GM19395 (cell line): ENCODE results near the gene ACSS3.

Experiments
- ATAC-seq: cut with Tn5 transposase; IDR thresholded peaks from one replicate; pipeline ENCODE4 v1.9.1; 2021; ENCODE audit warnings: mild to moderate bottlenecking, moderate library complexity; ENCODE audit not compliant: unreplicated experiment

ACSS3 gene

GRCh38 chr12:81216739-81217138, 138.9 kb downstream of the ACSS3 start:
- ATAC-seq = no peak

- ATAC-seq = no peak
These were observed 143.8 kb downstream of the ACSS3 start for GRCh38 chr12:81221681-81222080.

- ATAC-seq = no peak
These were observed 145.1 kb downstream of the ACSS3 start for GRCh38 chr12:81222846-81223592.

GRCh38 chr12:81224626-81225025, 146.7 kb downstream of the ACSS3 start:
- no peak for ATAC-seq

GRCh38 chr12:81229759-81230158, 151.9 kb downstream of the ACSS3 start:
- no peak for ATAC-seq

GRCh38 chr12:81231574-81232368, 153.9 kb downstream of the ACSS3 start:
- ATAC-seq = no peak

GRCh38 chr12:81245458-81245857, 167.6 kb downstream of the ACSS3 start:
- no peak for ATAC-seq

- ATAC-seq = no peak
These were observed 168.2 kb downstream of the ACSS3 start for GRCh38 chr12:81245907-81246570.

- no peak for ATAC-seq
These were observed 172.1 kb downstream of the ACSS3 start for GRCh38 chr12:81249976-81250375.

GRCh38 chr12:81252228-81252627, 174.3 kb downstream of the ACSS3 start:
- no peak for ATAC-seq

GRCh38 chr12:81253360-81253759, 175.5 kb downstream of the ACSS3 start:
- no peak for ATAC-seq

GRCh38 chr12:81255456-81255855, 177.6 kb downstream of the ACSS3 start:
- ATAC-seq = no peak

- no peak for ATAC-seq
These were observed 178.1 kb downstream of the ACSS3 start for GRCh38 chr12:81255947-81256346.

- ATAC-seq = no peak
These were observed 180.2 kb downstream of the ACSS3 start for GRCh38 chr12:81257947-81258551.

- ATAC-seq = no peak
These were observed 181.5 kb downstream of the ACSS3 start for GRCh38 chr12:81259360-81259759.

- no peak for ATAC-seq
These were observed 183.8 kb downstream of the ACSS3 start for GRCh38 chr12:81261508-81262207.

GRCh38 chr12:81263072-81263471, 185.2 kb downstream of the ACSS3 start:
- ATAC-seq = no peak

- no peak for ATAC-seq
These were observed 192.5 kb downstream of the ACSS3 start for GRCh38 chr12:81270385-81270784.

- no peak for ATAC-seq
These were observed 197.0 kb downstream of the ACSS3 start for GRCh38 chr12:81274637-81275529.

GRCh38 chr12:81284137-81284536, 206.3 kb downstream of the ACSS3 start:
- no peak for ATAC-seq
